Measurements from ENCODE around the gene RRP36. TPM values are rescaled to one million over a fixed set of nuclear protein-coding genes. Genes with fewer than 3 reads are reported as not detected.

Gene RRP36
- total and polyA plus RNA-seq, 9 of the 15 experiments (the other 6 are each of a cell fraction or from before 2014, with no cell fraction given), result 27.6 to 150 (median 114) TPM

GRCh38 chr6:43052842-43053544 is 31.6 kb downstream of the RRP36 start (continued):
- TF ChIP-seq ARHGAP35 (IDR thresholded peaks at IDR 0.05; ENCODE audit: partially characterized antibody) (no peak), HNRNPH1 (optimal IDR thresholded peaks at IDR 0.05; ENCODE audit: low read depth, low read length) (no peak), MXI1 (IDR thresholded peaks at IDR 0.05; ENCODE audit: low read depth, low read length) (no peak), GATA2 (CRISPR knock-in tag; IDR thresholded peaks at IDR 0.05) (peak; percentile 66), TOE1 (IDR thresholded peaks at IDR 0.05; ENCODE audit: borderline replicate concordance) (0 out of 2 replicates have a peak, but pooled peaks have one; percentile 2), TOE1 (CRISPR knock-in tag; IDR thresholded peaks at IDR 0.05; ENCODE audit: borderline replicate concordance, low read depth) (no peak), CTCF (IDR thresholded peaks at IDR 0.05 in 2 of 3, conservative IDR thresholded peaks at IDR 0.05 in 1 of 3; ENCODE audit: insufficient read depth in 2 of 3, low read depth in 1 of 3, low read length in 3 of 3) (peak in 1 of 3 experiments; percentile 10; a peak in 1 of 6 replicates), ARNT (IDR thresholded peaks at IDR 0.05) (0 out of 4 replicates have a peak, but pooled peaks have one; percentile 35 to 36), PHF8 (IDR thresholded peaks at IDR 0.05; ENCODE audit: borderline replicate concordance, low read length) (no peak), SMARCE1 (IDR thresholded peaks at IDR 0.05) (0 out of 2 replicates have a peak, but pooled peaks have one; percentile 20), MYNN (IDR thresholded peaks at IDR 0.05) (peak; percentile 99), MYNN (CRISPR knock-in tag; IDR thresholded peaks at IDR 0.05) (peak; percentile 84; the same call in 1 of the 2 replicates), NFRKB (IDR thresholded peaks at IDR 0.05; ENCODE audit: low read depth) (0 out of 2 replicates have a peak, but pooled peaks have one; percentile 22)
- TF ChIP-seq, protein P1, sequence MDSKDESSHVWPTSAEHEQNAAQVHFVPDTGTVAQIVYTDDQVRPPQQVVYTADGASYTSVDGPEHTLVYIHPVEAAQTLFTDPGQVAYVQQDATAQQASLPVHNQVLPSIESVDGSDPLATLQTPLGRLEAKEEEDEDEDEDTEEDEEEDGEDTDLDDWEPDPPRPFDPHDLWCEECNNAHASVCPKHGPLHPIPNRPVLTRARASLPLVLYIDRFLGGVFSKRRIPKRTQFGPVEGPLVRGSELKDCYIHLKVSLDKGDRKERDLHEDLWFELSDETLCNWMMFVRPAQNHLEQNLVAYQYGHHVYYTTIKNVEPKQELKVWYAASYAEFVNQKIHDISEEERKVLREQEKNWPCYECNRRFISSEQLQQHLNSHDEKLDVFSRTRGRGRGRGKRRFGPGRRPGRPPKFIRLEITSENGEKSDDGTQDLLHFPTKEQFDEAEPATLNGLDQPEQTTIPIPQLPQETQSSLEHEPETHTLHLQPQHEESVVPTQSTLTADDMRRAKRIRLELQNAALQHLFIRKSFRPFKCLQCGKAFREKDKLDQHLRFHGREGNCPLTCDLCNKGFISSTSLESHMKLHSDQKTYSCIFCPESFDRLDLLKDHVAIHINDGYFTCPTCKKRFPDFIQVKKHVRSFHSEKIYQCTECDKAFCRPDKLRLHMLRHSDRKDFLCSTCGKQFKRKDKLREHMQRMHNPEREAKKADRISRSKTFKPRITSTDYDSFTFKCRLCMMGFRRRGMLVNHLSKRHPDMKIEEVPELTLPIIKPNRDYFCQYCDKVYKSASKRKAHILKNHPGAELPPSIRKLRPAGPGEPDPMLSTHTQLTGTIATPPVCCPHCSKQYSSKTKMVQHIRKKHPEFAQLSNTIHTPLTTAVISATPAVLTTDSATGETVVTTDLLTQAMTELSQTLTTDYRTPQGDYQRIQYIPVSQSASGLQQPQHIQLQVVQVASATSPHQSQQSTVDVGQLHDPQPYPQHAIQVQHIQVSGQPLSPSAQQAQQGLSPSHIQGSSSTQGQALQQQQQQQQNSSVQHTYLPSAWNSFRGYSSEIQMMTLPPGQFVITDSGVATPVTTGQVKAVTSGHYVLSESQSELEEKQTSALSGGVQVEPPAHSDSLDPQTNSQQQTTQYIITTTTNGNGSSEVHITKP (IDR thresholded peaks at IDR 0.05; ENCODE audit: partially characterized antibody), result no peak
- TF ChIP-seq, protein P2, sequence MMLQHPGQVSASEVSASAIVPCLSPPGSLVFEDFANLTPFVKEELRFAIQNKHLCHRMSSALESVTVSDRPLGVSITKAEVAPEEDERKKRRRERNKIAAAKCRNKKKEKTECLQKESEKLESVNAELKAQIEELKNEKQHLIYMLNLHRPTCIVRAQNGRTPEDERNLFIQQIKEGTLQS (IDR thresholded peaks at IDR 0.05), result no peak
- TF ChIP-seq, protein P2 (CRISPR knock-in tag; conservative IDR thresholded peaks at IDR 0.05), result 0 out of 2 replicates have a peak, but pooled peaks have one; percentile 60

All from K562 (cell line).